Ishikawa (cell line): ENCODE results near the gene C9orf57.

Experiments
- CEBPB ChIP-seq: IDR thresholded peaks from 2 replicates; pipeline ENCODE4 v1.6.1; 2012
- CREB1 ChIP-seq: IDR thresholded peaks from 2 replicates; pipeline ENCODE4 v1.6.1; 2012; ENCODE audit warnings: low read depth
- EGR1 ChIP-seq: IDR thresholded peaks from 2 replicates; pipeline ENCODE4 v1.6.1; 2012
- EP300 ChIP-seq: IDR thresholded peaks from 2 replicates; pipeline ENCODE4 v1.6.1; 2012; ENCODE audit warnings: borderline replicate concordance
- FOXM1 ChIP-seq: IDR thresholded peaks from 2 replicates; pipeline ENCODE4 v1.6.1; 2012; ENCODE audit warnings: low read depth, borderline replicate concordance
- NFIC ChIP-seq: IDR thresholded peaks from 2 replicates; pipeline ENCODE4 v1.6.1; 2012
- RAD21 ChIP-seq: IDR thresholded peaks from 2 replicates; pipeline ENCODE4 v1.6.1; 2012; ENCODE audit warnings: low read depth
- TAF1 ChIP-seq: IDR thresholded peaks from 2 replicates; pipeline ENCODE4 v1.6.1; 2012; ENCODE audit warnings: low read depth, mild to moderate bottlenecking
- TCF12 ChIP-seq: IDR thresholded peaks from 2 replicates; pipeline ENCODE4 v1.6.1; 2012; ENCODE audit warnings: low read depth
- TEAD4 ChIP-seq: IDR thresholded peaks from 2 replicates; pipeline ENCODE4 v1.6.1; 2012
- USF1 ChIP-seq: IDR thresholded peaks from 2 replicates; pipeline ENCODE4 v1.6.1; 2012
- YY1 ChIP-seq: IDR thresholded peaks from 2 replicates; pipeline ENCODE4 v1.6.1; 2012; ENCODE audit warnings: low read depth
- ZBTB7A ChIP-seq: IDR thresholded peaks from 2 replicates; pipeline ENCODE4 v1.6.1; 2012; ENCODE audit warnings: low read depth
- TF ChIP-seq, protein P1 (sequence below): IDR thresholded peaks from 2 replicates; pipeline ENCODE4 v1.6.1; 2012
- TF ChIP-seq, protein P2 (sequence below): IDR thresholded peaks from 2 replicates; pipeline ENCODE4 v1.6.1; 2012; ENCODE audit warnings: low read depth, mild to moderate bottlenecking

The C9orf57 gene

DNA sequence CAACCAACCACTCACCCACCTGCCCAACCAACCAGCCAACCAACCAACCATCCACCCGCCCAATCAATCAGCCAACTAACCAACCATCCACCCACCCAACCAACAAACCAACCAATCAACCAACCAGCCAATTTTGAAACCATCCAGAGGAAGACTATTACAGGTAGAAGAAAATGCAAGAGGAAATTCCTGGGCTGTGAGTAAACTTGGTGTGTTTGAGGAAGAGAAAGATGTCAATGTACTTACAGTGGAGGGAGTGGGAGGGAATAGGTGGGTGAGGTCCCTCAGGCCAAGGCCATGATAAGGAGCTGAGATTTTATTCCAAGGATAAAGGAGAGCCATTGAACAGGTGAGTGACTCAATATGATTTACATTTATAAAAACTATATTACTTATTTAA lies 30.4 kb downstream of the C9orf57 start:
- TF ChIP-seq NFIC (no peak), EP300 (no peak), EGR1 (no peak), CEBPB (no peak), CREB1 (no peak)
- TF ChIP-seq, protein P1, sequence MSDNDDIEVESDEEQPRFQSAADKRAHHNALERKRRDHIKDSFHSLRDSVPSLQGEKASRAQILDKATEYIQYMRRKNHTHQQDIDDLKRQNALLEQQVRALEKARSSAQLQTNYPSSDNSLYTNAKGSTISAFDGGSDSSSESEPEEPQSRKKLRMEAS = no peak

GRCh38 chr9:72025906-72026305 lies 34.5 kb downstream of the C9orf57 start:
- TF ChIP-seq TCF12 (no peak), ZBTB7A (no peak), NFIC (no peak), USF1 (no peak), EGR1 (no peak), FOXM1 (no peak), TAF1 (no peak), YY1 (no peak), EP300 (no peak), RAD21 (no peak), TEAD4 (no peak), CREB1 (no peak), CEBPB (no peak)
- TF ChIP-seq, protein P2, sequence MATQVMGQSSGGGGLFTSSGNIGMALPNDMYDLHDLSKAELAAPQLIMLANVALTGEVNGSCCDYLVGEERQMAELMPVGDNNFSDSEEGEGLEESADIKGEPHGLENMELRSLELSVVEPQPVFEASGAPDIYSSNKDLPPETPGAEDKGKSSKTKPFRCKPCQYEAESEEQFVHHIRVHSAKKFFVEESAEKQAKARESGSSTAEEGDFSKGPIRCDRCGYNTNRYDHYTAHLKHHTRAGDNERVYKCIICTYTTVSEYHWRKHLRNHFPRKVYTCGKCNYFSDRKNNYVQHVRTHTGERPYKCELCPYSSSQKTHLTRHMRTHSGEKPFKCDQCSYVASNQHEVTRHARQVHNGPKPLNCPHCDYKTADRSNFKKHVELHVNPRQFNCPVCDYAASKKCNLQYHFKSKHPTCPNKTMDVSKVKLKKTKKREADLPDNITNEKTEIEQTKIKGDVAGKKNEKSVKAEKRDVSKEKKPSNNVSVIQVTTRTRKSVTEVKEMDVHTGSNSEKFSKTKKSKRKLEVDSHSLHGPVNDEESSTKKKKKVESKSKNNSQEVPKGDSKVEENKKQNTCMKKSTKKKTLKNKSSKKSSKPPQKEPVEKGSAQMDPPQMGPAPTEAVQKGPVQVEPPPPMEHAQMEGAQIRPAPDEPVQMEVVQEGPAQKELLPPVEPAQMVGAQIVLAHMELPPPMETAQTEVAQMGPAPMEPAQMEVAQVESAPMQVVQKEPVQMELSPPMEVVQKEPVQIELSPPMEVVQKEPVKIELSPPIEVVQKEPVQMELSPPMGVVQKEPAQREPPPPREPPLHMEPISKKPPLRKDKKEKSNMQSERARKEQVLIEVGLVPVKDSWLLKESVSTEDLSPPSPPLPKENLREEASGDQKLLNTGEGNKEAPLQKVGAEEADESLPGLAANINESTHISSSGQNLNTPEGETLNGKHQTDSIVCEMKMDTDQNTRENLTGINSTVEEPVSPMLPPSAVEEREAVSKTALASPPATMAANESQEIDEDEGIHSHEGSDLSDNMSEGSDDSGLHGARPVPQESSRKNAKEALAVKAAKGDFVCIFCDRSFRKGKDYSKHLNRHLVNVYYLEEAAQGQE = no peak
- TF ChIP-seq, protein P1 = no peak

GRCh38 chr9:72023596-72023995 lies 36.8 kb downstream of the C9orf57 start:
- TF ChIP-seq NFIC = no peak
- TF ChIP-seq, protein P2 = no peak
- TF ChIP-seq TAF1 = no peak
- TF ChIP-seq, protein P1 = no peak
- TF ChIP-seq TCF12 = no peak
- no peak for TF ChIP-seq CREB1
- no peak for TF ChIP-seq RAD21
- no peak for TF ChIP-seq ZBTB7A
- no peak for TF ChIP-seq EP300
- TF ChIP-seq TEAD4 = no peak
- no peak for TF ChIP-seq EGR1

- TF ChIP-seq EP300 = no peak
- no peak for TF ChIP-seq RAD21
- TF ChIP-seq FOXM1 = no peak
Observed at GRCh38 chr9:72022841-72023240, 37.6 kb downstream of the C9orf57 start.

DNA sequence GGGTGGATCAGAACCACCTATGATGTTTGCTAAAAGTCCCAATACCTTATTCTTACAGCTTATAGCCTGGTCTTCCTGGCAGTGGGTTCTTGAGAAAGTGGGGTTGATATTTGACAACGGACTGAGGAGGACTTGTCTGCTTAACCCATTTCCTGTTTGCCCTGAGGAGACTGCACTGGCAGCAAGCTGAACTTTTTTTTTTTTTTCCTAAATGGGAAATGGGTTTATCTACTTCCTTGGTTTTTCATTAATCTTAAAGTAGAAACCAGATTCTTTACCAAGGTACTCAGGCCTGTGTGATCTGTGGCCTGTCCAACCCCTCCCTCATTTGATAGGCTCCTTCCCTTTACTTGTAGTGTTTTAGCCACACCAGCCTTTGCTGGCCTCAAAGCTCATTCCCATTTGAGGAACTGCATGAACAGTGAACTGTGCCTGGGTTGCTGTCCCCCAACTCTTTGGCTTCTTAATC lies 47.1 kb downstream of the C9orf57 start:
- no peak for TF ChIP-seq FOXM1
- TF ChIP-seq EP300 = no peak
- TF ChIP-seq ZBTB7A = no peak
- no peak for TF ChIP-seq CEBPB
- no peak for TF ChIP-seq EGR1
- no peak for TF ChIP-seq TCF12
- TF ChIP-seq TEAD4 = no peak
- no peak for TF ChIP-seq RAD21
- TF ChIP-seq USF1 = no peak
- no peak for TF ChIP-seq NFIC
- no peak for TF ChIP-seq YY1
- TF ChIP-seq CREB1 = no peak
- TF ChIP-seq TAF1 = no peak

GRCh38 chr9:72012646-72013045 lies 47.8 kb downstream of the C9orf57 start:
- TF ChIP-seq EP300 (no peak), TCF12 (no peak), CEBPB (no peak), EGR1 (no peak), TEAD4 (no peak)
- TF ChIP-seq, protein P1 = no peak
